Measurements from ENCODE around the gene RNF2. TPM values are rescaled to one million over a fixed set of nuclear protein-coding genes. Genes with fewer than 3 reads are reported as not detected.
"Not testable (repeated sequence)": the region's sequence is repeated elsewhere in the genome, so short reads cannot be mapped to it uniquely, and the experiment has no call there.

RNF2 gene
- total and polyA plus RNA-seq, 2 of the 13 experiments (the other 11 are each of a cell fraction or from before 2014, with no cell fraction given): 19.3 to 21.7 TPM

- ATAC-seq; H3K27ac ChIP-seq (ENCODE audit: extremely low read length, insufficient read depth, low read length); POLR2A ChIA-PET; FAIRE-seq; H4K20me1 ChIP-seq (ENCODE audit: insufficient read depth, low read length); BruUV-seq (replicated peaks); in situ Hi-C loops (cut with HindIII; ENCODE audit: extremely low pct_ligation_motif_present, low pct_unique_long_range_greater_than_20kb); H3K4me3 ChIP-seq (replicated peaks in 1 of 3; ENCODE audit: insufficient read depth in 1 of 3, low read depth in 2 of 3, low read length in 3 of 3); H3K27me3 ChIP-seq (ENCODE audit: control insufficient read depth in 1 of 2, insufficient read depth in 2 of 2, low read length in 2 of 2); H3K4me2 ChIP-seq (ENCODE audit: low read depth, low read length); H3K9me3 ChIP-seq (ENCODE audit: low read length); intact Hi-C loops (cut with micrococcal nuclease; ENCODE audit: unreplicated experiment); H3K36me3 ChIP-seq (replicated peaks in 1 of 2; ENCODE audit: control insufficient read depth in 1 of 2, insufficient read depth in 2 of 2, low read length in 2 of 2); H3K9ac ChIP-seq (ENCODE audit: insufficient read depth, low read depth, low read length); DNase-seq (ENCODE audit: low spot score); H2AFZ ChIP-seq (ENCODE audit: low read length); CTCF ChIA-PET (ENCODE audit: low intra/inter-chr PET ratio, low total read pairs): not testable (repeated sequence)
- Histone ChIP-seq H3K4me1 (ENCODE audit: insufficient read depth, low read length) (peaks cover 12% of the 10 kb centered on the region), H3K79me2 (ENCODE audit: insufficient read depth, low read length) (peaks cover 53% of the 10 kb centered on the region)
- TF ChIP-seq NFYC (CRISPR knock-in tag; IDR thresholded peaks at IDR 0.05) (0 out of 2 replicates have a peak, but pooled peaks have one; percentile 27), MAFK (conservative IDR thresholded peaks at IDR 0.05 in 1 of 2, IDR thresholded peaks at IDR 0.05 in 1 of 2; ENCODE audit: low read length in 2 of 2) (peak in 1 of 2 experiments; percentile 12; a peak in 1 of 4 replicates)
- 95% methylated on average over 3 of the region's 3 CpGs for WGBS (ENCODE audit: low lambda C conversion rate)
Measured at GRCh38 chr1:185065006-185065405, 19.6 kb downstream of the RNF2 start.

- no peak for FAIRE-seq
- in situ Hi-C loops (cut with HindIII; ENCODE audit: extremely low pct_ligation_motif_present, low pct_unique_long_range_greater_than_20kb): no loop called here
- no peaks in the 10 kb centered on the region for H3K9me3 ChIP-seq (ENCODE audit: low read length)
- peaks cover 0 to 3% of the 10 kb centered on the region in 2 experiments; a peak in 1 of 5 replicates for H3K36me3 ChIP-seq (replicated peaks in 1 of 2; ENCODE audit: control insufficient read depth in 1 of 2, insufficient read depth in 2 of 2, low read length in 2 of 2)
- peaks cover 16% of the 10 kb centered on the region for H3K4me1 ChIP-seq (ENCODE audit: insufficient read depth, low read length)
- no peak overlapping the region for H3K4me3 ChIP-seq (replicated peaks in 1 of 3; ENCODE audit: insufficient read depth in 1 of 3, low read depth in 2 of 3, low read length in 3 of 3)
- H3K27ac ChIP-seq (ENCODE audit: extremely low read length, insufficient read depth, low read length): no peak overlapping the region
- ChIA-PET POLR2A (no interaction called here), CTCF (ENCODE audit: low intra/inter-chr PET ratio, low total read pairs) (no interaction called here)
- no peak overlapping the region for H2AFZ ChIP-seq (ENCODE audit: low read length)
- no peak for ATAC-seq
- BruUV-seq (replicated peaks): no TSS peak
- intact Hi-C loops (cut with micrococcal nuclease; ENCODE audit: unreplicated experiment): no loop called here
- DNase-seq (ENCODE audit: low spot score): no peak
- H4K20me1 ChIP-seq (ENCODE audit: insufficient read depth, low read length): no peaks in the 10 kb centered on the region; the same call in 1 of the 2 replicates
- 98% methylated on average over 2 of the region's 2 CpGs for WGBS (ENCODE audit: low lambda C conversion rate)
- peaks cover 52% of the 10 kb centered on the region for H3K79me2 ChIP-seq (ENCODE audit: insufficient read depth, low read length)
- no peak overlapping the region for H3K9ac ChIP-seq (ENCODE audit: insufficient read depth, low read depth, low read length)
- no peak overlapping the region for H3K4me2 ChIP-seq (ENCODE audit: low read depth, low read length)
- no peaks in the 10 kb centered on the region for H3K27me3 ChIP-seq (ENCODE audit: control insufficient read depth in 1 of 2, insufficient read depth in 2 of 2, low read length in 2 of 2)
- TF ChIP-seq CBX5 (CRISPR knock-in tag; IDR thresholded peaks at IDR 0.05; ENCODE audit: borderline replicate concordance): no peak
- no peak for TF ChIP-seq YEATS4 (CRISPR knock-in tag; IDR thresholded peaks at IDR 0.05; ENCODE audit: borderline replicate concordance)
- no peak for TF ChIP-seq ZNF720 (CRISPR knock-in tag; IDR thresholded peaks at IDR 0.05)
- no peak for TF ChIP-seq ZNF776 (CRISPR knock-in tag; IDR thresholded peaks at IDR 0.05)
- TF ChIP-seq ZMYM4 (CRISPR knock-in tag; IDR thresholded peaks at IDR 0.05): no peak
- TF ChIP-seq HINFP (CRISPR knock-in tag; IDR thresholded peaks at IDR 0.05; ENCODE audit: low read depth): no peak
- no peak for TF ChIP-seq AGO1 (IDR thresholded peaks at IDR 0.05; ENCODE audit: low read depth, low read length, poor library complexity, severe bottlenecking)
- TF ChIP-seq ZNF280D (CRISPR knock-in tag; IDR thresholded peaks at IDR 0.05): no peak
- no peak for TF ChIP-seq TCF12 (IDR thresholded peaks at IDR 0.05)
- TF ChIP-seq TCF12 (CRISPR knock-in tag; IDR thresholded peaks at IDR 0.05): no peak
- TF ChIP-seq GZF1 (CRISPR knock-in tag; IDR thresholded peaks at IDR 0.05): no peak
- TF ChIP-seq MXD3 (CRISPR knock-in tag; IDR thresholded peaks at IDR 0.05): no peak
Measured at GRCh38 chr1:185066181-185066580, 20.8 kb downstream of the RNF2 start.

Data from HepG2 (cell line).